HepG2 (cell line): ENCODE data around the gene GTF2F2. TPM values are rescaled to one million over a fixed set of nuclear protein-coding genes. Genes with fewer than 3 reads are reported as not detected.

Experiments used
- ARID5B ChIP-seq: IDR thresholded peaks from 2 replicates; pipeline ENCODE4 v1.4.0; 2020; ENCODE audit warnings: mild to moderate bottlenecking, missing genetic modification reagents
- EEA1 ChIP-seq: sonication (generic); formaldehyde crosslinking; IDR thresholded peaks from 2 replicates; pipeline ENCODE4 v1.5.1; 2020; ENCODE audit warnings: mild to moderate bottlenecking, missing genetic modification reagents, borderline replicate concordance
- FOXP1 ChIP-seq, 2 experiments: fragments of 450-650 bp in 1 of 2; IDR thresholded peaks; 2 replicates each; pipeline ENCODE4 v1.6.1; 2017 to 2018; ENCODE audit warnings: antibody characterized with exemption in 1 of 2
- FOXP4 ChIP-seq: sonication (generic); formaldehyde crosslinking; IDR thresholded peaks from 2 replicates; pipeline ENCODE4 v1.4.0; 2020; ENCODE audit warnings: missing genetic modification reagents
- GTF3A ChIP-seq: sonication (generic); formaldehyde crosslinking; conservative IDR thresholded peaks from 2 replicates; pipeline ENCODE4 v1.4.0; 2020; ENCODE audit warnings: mild to moderate bottlenecking, missing genetic modification reagents
- HNF1B ChIP-seq: sonication (generic); formaldehyde crosslinking; IDR thresholded peaks from 2 replicates; pipeline ENCODE4 v1.5.1; 2020; ENCODE audit warnings: mild to moderate bottlenecking, moderate library complexity, missing genetic modification reagents
- KMT2A ChIP-seq: sonication (generic); formaldehyde crosslinking; IDR thresholded peaks from 2 replicates; pipeline ENCODE4 v1.4.0; 2020; ENCODE audit warnings: missing genetic modification reagents
- MED1 ChIP-seq: sonication (generic); formaldehyde crosslinking; IDR thresholded peaks from 2 replicates; pipeline ENCODE4 v1.4.0; 2020; ENCODE audit warnings: missing genetic modification reagents
- MLLT10 ChIP-seq: sonication (generic); formaldehyde crosslinking; IDR thresholded peaks from 2 replicates; pipeline ENCODE4 v1.4.0; 2020; ENCODE audit warnings: missing genetic modification reagents
- RAD21 ChIP-seq: fragments of 450-650 bp; formaldehyde crosslinking; IDR thresholded peaks from 2 replicates; pipeline ENCODE4 v1.5.0; 2020; ENCODE audit warnings: mild to moderate bottlenecking
- REXO4 ChIP-seq: sonication (generic); formaldehyde crosslinking; IDR thresholded peaks from 2 replicates; pipeline ENCODE4 v1.8.0; 2022; ENCODE audit warnings: missing genetic modification reagents, mild to moderate bottlenecking, borderline replicate concordance
- SOX6 ChIP-seq, 2 experiments: fragments of 450-650 bp in 1 of 2; sonication (generic) in 1 of 2; formaldehyde crosslinking in 1 of 2; IDR thresholded peaks; 2 replicates each; pipeline versions ENCODE4 v1.4.0 to v1.6.1; 2017 to 2020; ENCODE audit warnings: antibody characterized with exemption in 1 of 2, mild to moderate bottlenecking in 1 of 2, missing genetic modification reagents in 1 of 2
- TBX2 ChIP-seq: sonication (generic); formaldehyde crosslinking; IDR thresholded peaks from 2 replicates; pipeline ENCODE4 v1.5.0; 2020; ENCODE audit warnings: missing genetic modification reagents, mild to moderate bottlenecking, borderline replicate concordance
- ZBTB26 ChIP-seq: IDR thresholded peaks from 2 replicates; pipeline ENCODE4 v1.6.1; 2016; ENCODE audit warnings: missing compliant biosample characterization, missing genetic modification reagents, borderline replicate concordance
- ZNF136 ChIP-seq: sonication (generic); formaldehyde crosslinking; IDR thresholded peaks from 2 replicates; pipeline ENCODE4 v1.8.1; 2022; ENCODE audit warnings: low read depth, mild to moderate bottlenecking, moderate library complexity, missing genetic modification reagents
- ZNF317 ChIP-seq: sonication (generic); formaldehyde crosslinking; IDR thresholded peaks from 2 replicates; pipeline ENCODE4 v1.5.0; 2020; ENCODE audit warnings: mild to moderate bottlenecking, missing genetic modification reagents
- ZNF878 ChIP-seq: sonication (generic); formaldehyde crosslinking; IDR thresholded peaks from 2 replicates; pipeline ENCODE4 v1.8.1; 2023; ENCODE audit warnings: mild to moderate bottlenecking, missing genetic modification reagents, moderate library complexity
- polyA plus RNA-seq, 8 experiments: library from polyadenylated mRNA; depleted of rRNA in 3 of 8; stranded (reverse) in 7 of 8; unstranded in 1 of 8; fragments of >200 nt; fragmentation: Illumina TruSeq in 4 of 8; extraction: Trizol in 4 of 8; gene quantifications; 2 replicates each; pipeline versions ENCODE4 v1.2.1 to v1.2.3, GENCODE V29; 2011 to 2016; ENCODE audit warnings: low read depth in 4 of 8, missing spikeins in 1 of 8, mixed read lengths in 1 of 8; ENCODE audit not compliant: insufficient read depth in 1 of 8
- total RNA-seq, 5 experiments: library from RNA; depleted of rRNA; stranded (reverse); fragments of >200 nt; fragmentation: Illumina TruSeq; extraction: Trizol; gene quantifications; 2 replicates each; pipeline ENCODE4 v1.2.3, GENCODE V29; 2016; ENCODE audit warnings: low read depth in 1 of 5

Gene GTF2F2
- total and polyA plus RNA-seq, 2 of the 13 experiments (the other 11 are each of a cell fraction or from before 2014, with no cell fraction given) = 10.6 to 32.8 TPM

GRCh38 chr13:45119991-45120864, at the start of gene GTF2F2 (continued):
- TF ChIP-seq ZBTB26 (0 out of 2 replicates have a peak, but pooled peaks have one; percentile 3), FOXP4 (CRISPR knock-in tag) (no peak; the same call in 1 of the 2 replicates), MED1 (CRISPR knock-in tag) (peak; percentile 51), EEA1 (CRISPR knock-in tag) (no peak), RAD21 (peak; percentile 43; the same call in 1 of the 2 replicates), SOX6 (IDR thresholded peaks at IDR 0.05) (no peak), SOX6 (CRISPR knock-in tag; IDR thresholded peaks at IDR 0.05) (peak; percentile 56; the same call in 1 of the 2 replicates), ZNF136 (CRISPR knock-in tag) (0 out of 2 replicates have a peak, but pooled peaks have one; percentile 30), REXO4 (CRISPR knock-in tag) (peak; percentile 29; the same call in 1 of the 2 replicates), HNF1B (CRISPR knock-in tag) (peak; percentile 70; the same call in 1 of the 2 replicates), FOXP1 (IDR thresholded peaks at IDR 0.05) (no peak), FOXP1 (CRISPR knock-in tag; IDR thresholded peaks at IDR 0.05) (no peak; the same call in 1 of the 2 replicates), GTF3A (CRISPR knock-in tag) (0 out of 2 replicates have a peak, but pooled peaks have one; percentile 27), MLLT10 (no peak), ARID5B (CRISPR knock-in tag) (peak; percentile 66), ZNF878 (CRISPR knock-in tag) (0 out of 2 replicates have a peak, but pooled peaks have one; percentile 37), ZNF317 (CRISPR knock-in tag) (peak; percentile 66; the same call in 1 of the 2 replicates), TBX2 (CRISPR knock-in tag) (peak; percentile 63; the same call in 1 of the 2 replicates), KMT2A (CRISPR knock-in tag) (peak; percentile 84)
